HG02642 (cell line): ENCODE data around the gene MBD6.

Source experiments
- ATAC-seq: cut with Tn5 transposase; IDR thresholded peaks from one replicate; pipeline ENCODE4 v1.9.1; 2021; ENCODE audit warnings: mild to moderate bottlenecking; ENCODE audit not compliant: unreplicated experiment, poor library complexity

The MBD6 gene

GRCh38 chr12:57522011-57522886 lies at the start of gene MBD6:
Gene MBD6 (plus strand): TSS chr12:57522824. CDS start chr12:57524304, 1,480 bp downstream.
- peak; percentile 38 for ATAC-seq

GRCh38 chr12:57473392-57473791 lies 49.2 kb upstream of the MBD6 start:
- no peak for ATAC-seq

GRCh38 chr12:57473886-57474285 lies 48.7 kb upstream of the MBD6 start:
- ATAC-seq, result no peak

- ATAC-seq, result no peak
Observed at GRCh38 chr12:57474430-57474829, 48.2 kb upstream of the MBD6 start.

- ATAC-seq, result no peak
Observed at GRCh38 chr12:57474862-57475261, 47.8 kb upstream of the MBD6 start.

- no peak for ATAC-seq
Observed at GRCh38 chr12:57475271-57476161, 47.1 kb upstream of the MBD6 start.

GRCh38 chr12:57476162-57476992 lies 46.2 kb upstream of the MBD6 start:
- no peak for ATAC-seq

GRCh38 chr12:57476993-57477709 lies 45.5 kb upstream of the MBD6 start:
- ATAC-seq, result no peak

GRCh38 chr12:57477710-57478681 lies 44.6 kb upstream of the MBD6 start:
- ATAC-seq, result peak; percentile 44

GRCh38 chr12:57479043-57479375 lies 43.6 kb upstream of the MBD6 start:
- no peak for ATAC-seq

- peak; percentile 31 for ATAC-seq
Observed at GRCh38 chr12:57479376-57480115, 43.1 kb upstream of the MBD6 start, which contains the start of gene ARHGAP9. Gene ARHGAP9 (minus strand): TSS chr12:57479866. CDS start chr12:57479406, 460 bp downstream.

- no peak for ATAC-seq
Observed at GRCh38 chr12:57481671-57482070, 41.0 kb upstream of the MBD6 start.

- ATAC-seq, result no peak
Observed at GRCh38 chr12:57483466-57483865, 39.2 kb upstream of the MBD6 start.

- ATAC-seq, result no peak
Observed at GRCh38 chr12:57485695-57486094, 36.9 kb upstream of the MBD6 start.

- ATAC-seq, result no peak
Observed at GRCh38 chr12:57487055-57487596, 35.5 kb upstream of the MBD6 start.

- ATAC-seq, result peak; percentile 96
Observed at GRCh38 chr12:57487597-57488401, 34.8 kb upstream of the MBD6 start, which contains the start of gene MARS1. Gene MARS1 (plus strand): TSS chr12:57488068. CDS start chr12:57488091, 23 bp downstream.
